ENCODE measurements around the gene FBXL3.

FBXL3 gene

GRCh38 chr13:77026861-77027621 is at the start of gene FBXL3:
FBXL3 (minus strand) TSS chr13:77027159; CDS start chr13:77021860, 5,299 bp downstream.
- TF ChIP-seq CTCF (conservative IDR thresholded peaks at IDR 0.05; ENCODE audit: control insufficient read depth, insufficient read depth, low read depth, low read length), result no peak
- DNase-seq (ENCODE audit: low read depth), result peak; percentile 89
- H3K4me3 ChIP-seq (ENCODE audit: control insufficient read depth, low read depth, low read length), result peak within 1 kb of the TSS; percentile 87

GRCh38 chr13:77067519-77067918 is 40.6 kb upstream of the FBXL3 start:
- no peak for TF ChIP-seq CTCF (conservative IDR thresholded peaks at IDR 0.05; ENCODE audit: control insufficient read depth, insufficient read depth, low read depth, low read length)

GRCh38 chr13:77065461-77066147 is 38.6 kb upstream of the FBXL3 start:
- DNase-seq (ENCODE audit: low read depth), result no peak
- no peak overlapping the region for H3K4me3 ChIP-seq (ENCODE audit: control insufficient read depth, low read depth, low read length)
- no peak for TF ChIP-seq CTCF (conservative IDR thresholded peaks at IDR 0.05; ENCODE audit: control insufficient read depth, insufficient read depth, low read depth, low read length)

More at GRCh38 chr13:77067519-77067918, 40.6 kb upstream of the FBXL3 start:
- no peak for DNase-seq (ENCODE audit: low read depth)
- no peak overlapping the region for H3K4me3 ChIP-seq (ENCODE audit: control insufficient read depth, low read depth, low read length)

- H3K4me3 ChIP-seq (ENCODE audit: control insufficient read depth, low read depth, low read length), result no peak overlapping the region
- peak; percentile 25 for DNase-seq (ENCODE audit: low read depth)
- no peak for TF ChIP-seq CTCF (conservative IDR thresholded peaks at IDR 0.05; ENCODE audit: control insufficient read depth, insufficient read depth, low read depth, low read length)
Measured at GRCh38 chr13:77062097-77062496, 35.1 kb upstream of the FBXL3 start.

- no peak for DNase-seq (ENCODE audit: low read depth)
- TF ChIP-seq CTCF (conservative IDR thresholded peaks at IDR 0.05; ENCODE audit: control insufficient read depth, insufficient read depth, low read depth, low read length), result no peak
- H3K4me3 ChIP-seq (ENCODE audit: control insufficient read depth, low read depth, low read length), result no peak overlapping the region
Measured at GRCh38 chr13:77061362-77061761, 34.4 kb upstream of the FBXL3 start.

GRCh38 chr13:77056886-77057285 is 29.9 kb upstream of the FBXL3 start:
- TF ChIP-seq CTCF (conservative IDR thresholded peaks at IDR 0.05; ENCODE audit: control insufficient read depth, insufficient read depth, low read depth, low read length), result no peak
- H3K4me3 ChIP-seq (ENCODE audit: control insufficient read depth, low read depth, low read length), result no peak overlapping the region
- no peak for DNase-seq (ENCODE audit: low read depth)

Measured in fibroblast of mammary gland (primary cell).